H9 (cell line): ENCODE data around the gene RPS15. TPM values are rescaled to one million over a fixed set of nuclear protein-coding genes. Genes with fewer than 3 reads are reported as not detected.

ENCODE experiments used
- DNase-seq: peaks from one replicate; pipeline ENCODE4 v3.0.0-alpha.2; 2017
- H2AFZ ChIP-seq: one replicate; pipeline ENCODE4 v1.6.1; 2013; ENCODE audit warnings: mild to moderate bottlenecking, low read length, control low read depth, moderate library complexity
- H2AK5ac ChIP-seq: 2 replicates; pipeline ENCODE4 v1.6.1; 2013; ENCODE audit warnings: low read length, control low read depth, mixed read lengths; ENCODE audit not compliant: insufficient read length
- H2BK120ac ChIP-seq: one replicate; pipeline ENCODE4 v1.6.1; 2013; ENCODE audit warnings: low read depth, mild to moderate bottlenecking, low read length, control low read depth, inconsistent platforms; ENCODE audit not compliant: poor library complexity, severe bottlenecking
- H2BK12ac ChIP-seq: 2 replicates; pipeline ENCODE4 v1.6.1; 2013; ENCODE audit warnings: low read length, control low read depth, mixed read lengths, low read depth; ENCODE audit not compliant: insufficient read length
- H2BK15ac ChIP-seq: 2 replicates; pipeline ENCODE4 v1.6.1; 2013; ENCODE audit warnings: low read depth, low read length, control low read depth
- H2BK20ac ChIP-seq: one replicate; pipeline ENCODE4 v1.6.1; 2013; ENCODE audit warnings: low read depth, mild to moderate bottlenecking, low read length, control low read depth, inconsistent platforms; ENCODE audit not compliant: poor library complexity, severe bottlenecking
- H2BK5ac ChIP-seq: 2 replicates; pipeline ENCODE4 v1.6.1; 2013; ENCODE audit warnings: low read length, control low read depth, mixed read lengths; ENCODE audit not compliant: insufficient read length
- H3K14ac ChIP-seq: 2 replicates; pipeline ENCODE4 v1.6.1; 2013; ENCODE audit warnings: low read length, control low read depth; ENCODE audit not compliant: insufficient read depth
- H3K18ac ChIP-seq: 2 replicates; pipeline ENCODE4 v1.6.1; 2013; ENCODE audit warnings: low read depth, mild to moderate bottlenecking, mixed read lengths, low read length, control low read depth; ENCODE audit not compliant: insufficient read length
- H3K23ac ChIP-seq: 2 replicates; pipeline ENCODE4 v1.6.1; 2013; ENCODE audit warnings: low read length, control low read depth, mixed read lengths, low read depth; ENCODE audit not compliant: insufficient read length
- H3K23me2 ChIP-seq: 2 replicates; pipeline ENCODE4 v1.6.1; 2013; ENCODE audit warnings: low read depth, mild to moderate bottlenecking, mixed read lengths, low read length, control low read depth; ENCODE audit not compliant: insufficient read length, poor library complexity, severe bottlenecking
- H3K27ac ChIP-seq: 2 replicates; pipeline ENCODE4 v1.5.1; 2013; ENCODE audit warnings: low read length, control low read depth, mixed read lengths, low read depth; ENCODE audit not compliant: insufficient read length
- H3K27me3 ChIP-seq: 2 replicates; pipeline ENCODE4 v1.6.1; 2013; ENCODE audit warnings: low read length, control low read depth, inconsistent platforms; ENCODE audit not compliant: insufficient read depth
- H3K4ac ChIP-seq: 2 replicates; pipeline ENCODE4 v1.6.1; 2013; ENCODE audit warnings: low read depth, mild to moderate bottlenecking, control low read depth, inconsistent platforms, low read length, moderate library complexity
- H3K4me1 ChIP-seq: 2 replicates; pipeline ENCODE4 v1.6.1; 2013; ENCODE audit warnings: low read length, control low read depth, inconsistent platforms; ENCODE audit not compliant: insufficient read depth
- H3K4me2 ChIP-seq: 2 replicates; pipeline ENCODE4 v1.6.1; 2013; ENCODE audit warnings: low read length, control low read depth, mixed read lengths; ENCODE audit not compliant: insufficient read length, insufficient read depth
- H3K56ac ChIP-seq: 2 replicates; pipeline ENCODE4 v1.6.1; 2013; ENCODE audit warnings: low read depth, mild to moderate bottlenecking, mixed read lengths, low read length, control low read depth; ENCODE audit not compliant: insufficient read length
- H3K79me1 ChIP-seq: 2 replicates; pipeline ENCODE4 v1.6.1; 2013; ENCODE audit warnings: low read depth, mild to moderate bottlenecking, moderate library complexity, low read length, control low read depth, inconsistent platforms; ENCODE audit not compliant: insufficient read depth, poor library complexity, severe bottlenecking
- H3K79me2 ChIP-seq: 2 replicates; pipeline ENCODE4 v1.6.1; 2013; ENCODE audit warnings: low read length, control low read depth, inconsistent platforms; ENCODE audit not compliant: insufficient read depth
- H3K9ac ChIP-seq: 2 replicates; pipeline ENCODE4 v1.6.1; 2013; ENCODE audit warnings: low read length, control low read depth, mixed read lengths; ENCODE audit not compliant: insufficient read length; ENCODE audit errors: extremely low read depth
- H3K9me3 ChIP-seq: one replicate; pipeline ENCODE4 v1.6.1; 2013; ENCODE audit warnings: low read depth, low read length, inconsistent platforms; ENCODE audit not compliant: control insufficient read depth
- H3T11ph ChIP-seq: one replicate; pipeline ENCODE4 v1.6.1; 2013; ENCODE audit warnings: mild to moderate bottlenecking, low read length, control low read depth, inconsistent platforms
- H4K20me1 ChIP-seq: one replicate; pipeline ENCODE4 v1.6.1; 2013; ENCODE audit not compliant: control insufficient read depth, insufficient read length, insufficient read depth
- H4K5ac ChIP-seq: 2 replicates; pipeline ENCODE4 v1.6.1; 2013; ENCODE audit warnings: low read depth, mild to moderate bottlenecking, mixed read lengths, low read length, control low read depth; ENCODE audit not compliant: insufficient read length
- H4K8ac ChIP-seq: replicated peaks from 2 replicates; pipeline ENCODE4 v1.6.1; 2013; ENCODE audit warnings: low read length, control low read depth, mixed read lengths, low read depth; ENCODE audit not compliant: insufficient read length
- H4K91ac ChIP-seq: 2 replicates; pipeline ENCODE4 v1.6.1; 2013; ENCODE audit warnings: low read depth, mild to moderate bottlenecking, moderate library complexity, mixed read lengths, low read length, control low read depth; ENCODE audit not compliant: insufficient read length
- H3K27ac Mint-ChIP-seq, 3 experiments: 2 replicates in 2 of 3; 3 replicates in 1 of 3; pipeline ENCODE4 v1.8.0; 2020 to 2021; ENCODE audit warnings: mixed read lengths in 3 of 3, mild to moderate bottlenecking in 1 of 3, moderate library complexity in 1 of 3
- H3K27me3 Mint-ChIP-seq: 2 replicates; pipeline ENCODE4 v1.8.0; 2021; ENCODE audit warnings: low read depth, mild to moderate bottlenecking, moderate library complexity, mixed read lengths
- H3K36me3 Mint-ChIP-seq, 3 experiments: 2 replicates in 2 of 3; 3 replicates in 1 of 3; pipeline ENCODE4 v1.8.0; 2020 to 2021; ENCODE audit warnings: low read depth in 3 of 3, mixed read lengths in 3 of 3; ENCODE audit not compliant: insufficient read depth in 1 of 3
- H3K4me1 Mint-ChIP-seq, 2 experiments: 2 replicates each; pipeline ENCODE4 v1.8.0; 2020; ENCODE audit warnings: mixed read lengths in 2 of 2
- H3K4me3 Mint-ChIP-seq, 2 experiments: 2 replicates in 1 of 2; 3 replicates in 1 of 2; pipeline ENCODE4 v1.8.0; 2020 to 2021; ENCODE audit warnings: mild to moderate bottlenecking in 2 of 2, mixed read lengths in 2 of 2, moderate library complexity in 1 of 2
- H3K9me3 Mint-ChIP-seq, 2 experiments: 2 replicates in 1 of 2; 3 replicates in 1 of 2; pipeline ENCODE4 v1.8.0; 2020; ENCODE audit warnings: mild to moderate bottlenecking in 2 of 2, mixed read lengths in 2 of 2, moderate library complexity in 1 of 2
- CTCF ChIP-seq: fragments of 200-600 bp; sonication (generic); conservative IDR thresholded peaks from 3 replicates; pipeline ENCODE4 v1.8.0; 2021; ENCODE audit warnings: antibody characterized with exemption, mild to moderate bottlenecking
- WGBS: extraction: QIAGEN DNeasy Blood & Tissue Kit; methylation state at CpG from one replicate; pipeline ENCODE4 v1.1.7; 2013; ENCODE audit warnings: missing lambda C conversion rate, low lambda C conversion rate, mixed read lengths; ENCODE audit not compliant: insufficient read length; ENCODE audit errors: extremely low coverage; 5-methylcytosine and 5-hydroxymethylcytosine counted together
- total RNA-seq: library from RNA; stranded (reverse); gene quantifications from 2 replicates; pipeline ENCODE4 v1.2.1, GENCODE V29; 2021

The RPS15 gene
- total RNA-seq, 1 experiment from 2014 or later = 1,628 TPM

GRCh38 chr19:1470055-1470304 lies 31.8 kb downstream of the RPS15 start:
- no peak overlapping the region for H2AFZ ChIP-seq
- H3K27ac ChIP-seq = no peak overlapping the region
- no peak overlapping the region for H2BK5ac ChIP-seq
- H3K4me1 ChIP-seq = no peaks in the 10 kb centered on the region
- no peak overlapping the region for H4K5ac ChIP-seq
- no peak overlapping the region for H2BK120ac ChIP-seq
- no peak overlapping the region for H3T11ph ChIP-seq
- H3K9me3 Mint-ChIP-seq = no peaks in the 10 kb centered on the region
- no peak overlapping the region for H3K56ac ChIP-seq
- H3K4me1 Mint-ChIP-seq = peaks cover 2 to 9% of the 10 kb centered on the region in 2 experiments; a peak in 3 of 4 replicates
- H2BK20ac ChIP-seq = no peak overlapping the region
- no peak overlapping the region for H3K27ac Mint-ChIP-seq
- peaks cover 54% of the 10 kb centered on the region for H3K27me3 ChIP-seq
- peaks cover 9% of the 10 kb centered on the region for H3K23me2 ChIP-seq
- H2BK12ac ChIP-seq = no peak overlapping the region
- H4K8ac ChIP-seq = no peak overlapping the region
- H2BK15ac ChIP-seq = no peak overlapping the region
- no peaks in the 10 kb centered on the region for H3K9me3 ChIP-seq
- no peak overlapping the region for H4K91ac ChIP-seq
- peaks cover 70% of the 10 kb centered on the region for H3K27me3 Mint-ChIP-seq
- no peak overlapping the region for H3K14ac ChIP-seq
- H3K4ac ChIP-seq = no peak overlapping the region
- no CpG with 5 or more reads among the region's 22 CpGs for WGBS
- no peaks in the 10 kb centered on the region for H3K79me2 ChIP-seq
- no peak overlapping the region for H2AK5ac ChIP-seq
- no peak for DNase-seq
- H3K36me3 Mint-ChIP-seq = no peaks in the 10 kb centered on the region
- H3K4me3 Mint-ChIP-seq = peak overlapping the region; percentile 14 to 75; a peak in 4 of 5 replicates
- TF ChIP-seq CTCF = no peak
- no peak overlapping the region for H3K23ac ChIP-seq
- H4K20me1 ChIP-seq = peaks cover 3% of the 10 kb centered on the region
- no peak overlapping the region for H3K9ac ChIP-seq
- no peak overlapping the region for H3K18ac ChIP-seq
- no peaks in the 10 kb centered on the region for H3K79me1 ChIP-seq
- no peak overlapping the region for H3K4me2 ChIP-seq
